ENCODE measurements around the gene ECPAS.
"Not testable (repeated sequence)": the region's sequence is repeated elsewhere in the genome, so short reads cannot be mapped to it uniquely, and the experiment has no call there.

The ECPAS gene

GRCh38 chr9:111458139-111459009 lies 25.8 kb downstream of the ECPAS start:
- H3K4me1 ChIP-seq (ENCODE audit: control insufficient read depth, insufficient read depth, low read length): peaks cover 2% of the 10 kb centered on the region
- H3K36me3 ChIP-seq (ENCODE audit: control insufficient read depth, insufficient read depth, low read length): no peaks in the 10 kb centered on the region
- no peak overlapping the region for H3K27ac ChIP-seq (ENCODE audit: low read depth, low read length)
- H3K4me3 ChIP-seq (ENCODE audit: low read length): no peak overlapping the region
- H3K27me3 ChIP-seq (ENCODE audit: control insufficient read depth, insufficient read depth, low read length): no peaks in the 10 kb centered on the region
- no peak overlapping the region for H3K9ac ChIP-seq (ENCODE audit: low read length)

- no peak overlapping the region for H3K27ac ChIP-seq (ENCODE audit: low read depth, low read length)
- H3K4me1 ChIP-seq (ENCODE audit: control insufficient read depth, insufficient read depth, low read length): peaks cover 2% of the 10 kb centered on the region
- H3K27me3 ChIP-seq (ENCODE audit: control insufficient read depth, insufficient read depth, low read length): no peaks in the 10 kb centered on the region
- H3K4me3 ChIP-seq (ENCODE audit: low read length): no peak overlapping the region
- H3K36me3 ChIP-seq (ENCODE audit: control insufficient read depth, insufficient read depth, low read length): no peaks in the 10 kb centered on the region
- H3K9ac ChIP-seq (ENCODE audit: low read length): no peak overlapping the region
Measured at GRCh38 chr9:111456529-111456928, 27.7 kb downstream of the ECPAS start.

- peaks cover 2% of the 10 kb centered on the region for H3K4me1 ChIP-seq (ENCODE audit: control insufficient read depth, insufficient read depth, low read length)
Measured at GRCh38 chr9:111455638-111456037, 28.5 kb downstream of the ECPAS start.

GRCh38 chr9:111454751-111455150 lies 29.4 kb downstream of the ECPAS start:
- H3K4me1 ChIP-seq (ENCODE audit: control insufficient read depth, insufficient read depth, low read length): peaks cover 2% of the 10 kb centered on the region
- H3K4me3 ChIP-seq (ENCODE audit: low read length): no peak overlapping the region
- no peaks in the 10 kb centered on the region for H3K27me3 ChIP-seq (ENCODE audit: control insufficient read depth, insufficient read depth, low read length)
- no peaks in the 10 kb centered on the region for H3K36me3 ChIP-seq (ENCODE audit: control insufficient read depth, insufficient read depth, low read length)
- no peak overlapping the region for H3K9ac ChIP-seq (ENCODE audit: low read length)
- H3K27ac ChIP-seq (ENCODE audit: low read depth, low read length): no peak overlapping the region

More at GRCh38 chr9:111455638-111456037, 28.5 kb downstream of the ECPAS start:
- Histone ChIP-seq H3K9ac (ENCODE audit: low read length) (no peak overlapping the region), H3K27ac (ENCODE audit: low read depth, low read length) (no peak overlapping the region), H3K27me3 (ENCODE audit: control insufficient read depth, insufficient read depth, low read length) (no peaks in the 10 kb centered on the region), H3K36me3 (ENCODE audit: control insufficient read depth, insufficient read depth, low read length) (no peaks in the 10 kb centered on the region), H3K4me3 (ENCODE audit: low read length) (no peak overlapping the region)

GRCh38 chr9:111451570-111451969 lies 32.6 kb downstream of the ECPAS start:
- peaks cover 1% of the 10 kb centered on the region for H3K4me1 ChIP-seq (ENCODE audit: control insufficient read depth, insufficient read depth, low read length)
- H3K36me3 ChIP-seq (ENCODE audit: control insufficient read depth, insufficient read depth, low read length): no peaks in the 10 kb centered on the region
- H3K27ac ChIP-seq (ENCODE audit: low read depth, low read length): no peak overlapping the region
- H3K9ac ChIP-seq (ENCODE audit: low read length): no peak overlapping the region
- H3K27me3 ChIP-seq (ENCODE audit: control insufficient read depth, insufficient read depth, low read length): no peaks in the 10 kb centered on the region
- no peak overlapping the region for H3K4me3 ChIP-seq (ENCODE audit: low read length)

- Histone ChIP-seq H3K36me3 (ENCODE audit: control insufficient read depth, insufficient read depth, low read length) (no peaks in the 10 kb centered on the region), H3K4me3 (ENCODE audit: low read length) (no peak overlapping the region), H3K4me1 (ENCODE audit: control insufficient read depth, insufficient read depth, low read length) (no peaks in the 10 kb centered on the region), H3K27ac (ENCODE audit: low read depth, low read length) (no peak overlapping the region), H3K27me3 (ENCODE audit: control insufficient read depth, insufficient read depth, low read length) (no peaks in the 10 kb centered on the region), H3K9ac (ENCODE audit: low read length) (no peak overlapping the region)
Measured at GRCh38 chr9:111450124-111450523, 34.1 kb downstream of the ECPAS start.

GRCh38 chr9:111449705-111450104 lies 34.5 kb downstream of the ECPAS start:
- H3K4me3 ChIP-seq (ENCODE audit: low read length): no peak overlapping the region
- no peaks in the 10 kb centered on the region for H3K36me3 ChIP-seq (ENCODE audit: control insufficient read depth, insufficient read depth, low read length)
- no peaks in the 10 kb centered on the region for H3K4me1 ChIP-seq (ENCODE audit: control insufficient read depth, insufficient read depth, low read length)
- H3K27me3 ChIP-seq (ENCODE audit: control insufficient read depth, insufficient read depth, low read length): no peaks in the 10 kb centered on the region
- H3K9ac ChIP-seq (ENCODE audit: low read length): no peak overlapping the region
- no peak overlapping the region for H3K27ac ChIP-seq (ENCODE audit: low read depth, low read length)

- H3K36me3 ChIP-seq (ENCODE audit: control insufficient read depth, insufficient read depth, low read length); H3K27ac ChIP-seq (ENCODE audit: low read depth, low read length); H3K27me3 ChIP-seq (ENCODE audit: control insufficient read depth, insufficient read depth, low read length); H3K9ac ChIP-seq (ENCODE audit: low read length); H3K4me1 ChIP-seq (ENCODE audit: control insufficient read depth, insufficient read depth, low read length); H3K4me3 ChIP-seq (ENCODE audit: low read length): not testable (repeated sequence)
Measured at GRCh38 chr9:111445799-111446198, 38.4 kb downstream of the ECPAS start.

- Histone ChIP-seq H3K27me3 (ENCODE audit: control insufficient read depth, insufficient read depth, low read length) (no peaks in the 10 kb centered on the region), H3K4me1 (ENCODE audit: control insufficient read depth, insufficient read depth, low read length) (no peaks in the 10 kb centered on the region), H3K27ac (ENCODE audit: low read depth, low read length) (no peak overlapping the region), H3K9ac (ENCODE audit: low read length) (no peak overlapping the region), H3K4me3 (ENCODE audit: low read length) (no peak overlapping the region), H3K36me3 (ENCODE audit: control insufficient read depth, insufficient read depth, low read length) (peaks cover 8% of the 10 kb centered on the region)
Measured at GRCh38 chr9:111443454-111443853, 40.7 kb downstream of the ECPAS start.

GRCh38 chr9:111442360-111443027 lies 41.7 kb downstream of the ECPAS start:
- Histone ChIP-seq H3K9ac (ENCODE audit: low read length) (no peak overlapping the region), H3K4me1 (ENCODE audit: control insufficient read depth, insufficient read depth, low read length) (no peaks in the 10 kb centered on the region), H3K27ac (ENCODE audit: low read depth, low read length) (no peak overlapping the region), H3K36me3 (ENCODE audit: control insufficient read depth, insufficient read depth, low read length) (peaks cover 8% of the 10 kb centered on the region), H3K4me3 (ENCODE audit: low read length) (no peak overlapping the region), H3K27me3 (ENCODE audit: control insufficient read depth, insufficient read depth, low read length) (no peaks in the 10 kb centered on the region)

- Histone ChIP-seq H3K9ac (ENCODE audit: low read length) (no peak overlapping the region), H3K4me1 (ENCODE audit: control insufficient read depth, insufficient read depth, low read length) (no peaks in the 10 kb centered on the region), H3K27me3 (ENCODE audit: control insufficient read depth, insufficient read depth, low read length) (no peaks in the 10 kb centered on the region), H3K27ac (ENCODE audit: low read depth, low read length) (no peak overlapping the region), H3K4me3 (ENCODE audit: low read length) (no peak overlapping the region), H3K36me3 (ENCODE audit: control insufficient read depth, insufficient read depth, low read length) (peaks cover 8% of the 10 kb centered on the region)
Measured at GRCh38 chr9:111440226-111440625, 44.0 kb downstream of the ECPAS start.

- H3K27me3 ChIP-seq (ENCODE audit: control insufficient read depth, insufficient read depth, low read length): no peaks in the 10 kb centered on the region
- no peak overlapping the region for H3K27ac ChIP-seq (ENCODE audit: low read depth, low read length)
- no peaks in the 10 kb centered on the region for H3K4me1 ChIP-seq (ENCODE audit: control insufficient read depth, insufficient read depth, low read length)
- peaks cover 8% of the 10 kb centered on the region for H3K36me3 ChIP-seq (ENCODE audit: control insufficient read depth, insufficient read depth, low read length)
- H3K9ac ChIP-seq (ENCODE audit: low read length): no peak overlapping the region
- H3K4me3 ChIP-seq (ENCODE audit: low read length): no peak overlapping the region
Measured at GRCh38 chr9:111438541-111439235, 45.5 kb downstream of the ECPAS start.

Data from rectal smooth muscle tissue (tissue), 1 donor.